Left kidney (tissue), 1 donor: ENCODE data around the gene BRI3. TPM values are rescaled to one million over a fixed set of nuclear protein-coding genes. Genes with fewer than 3 reads are reported as not detected.

Experiments used
- polyA plus RNA-seq: library from polyadenylated mRNA; unstranded; fragments of 120-200 nt; gene quantifications from one replicate; pipeline ENCODE4 v1.2.1, GENCODE V29; 2013; ENCODE audit not compliant: insufficient read length

BRI3 gene
- polyA plus RNA-seq, 1 donor: 86.1 TPM

Other genes starting within 250 kb of the BRI3 start
- 16.0 TPM for gene LMTK2, start 174.8 kb upstream of the BRI3 start, polyA plus RNA-seq
- gene BHLHA15, start 70.2 kb upstream of the BRI3 start, polyA plus RNA-seq: not detected
- 18.1 TPM for gene TECPR1, start 29.5 kb upstream of the BRI3 start, polyA plus RNA-seq
- gene BAIAP2L1, start 119.4 kb downstream of the BRI3 start, polyA plus RNA-seq: 17.8 TPM